Lung microvascular endothelial cell (primary cell): ENCODE measurements around the gene TAT. TPM values are rescaled to one million over a fixed set of nuclear protein-coding genes. Genes with fewer than 3 reads are reported as not detected.
"Not testable (repeated sequence)": the region's sequence is repeated elsewhere in the genome, so short reads cannot be mapped to it uniquely, and the experiment has no call there.

Source experiments
- DNase-seq, 2 donors: peaks; one replicate each; pipeline versions ENCODE4 v3.0.0 to v3.0.0-alpha.2; 2010; ENCODE audit warnings: low read depth in 2 of 2
- total RNA-seq: library from RNA; depleted of rRNA; stranded (reverse); fragments of >200 nt; gene quantifications from 2 replicates; pipeline ENCODE4 v1.2.1, GENCODE V29; 2014

The TAT gene
- total RNA-seq, 1 donor from 2014 or later = not detected

- DNase-seq = no peak
Measured at GRCh38 chr16:71584543-71585317, 7.8 kb upstream of the TAT start.

- DNase-seq = not testable (repeated sequence)
Measured at GRCh38 chr16:71582553-71582848, 5.6 kb upstream of the TAT start.

GRCh38 chr16:71574702-71575101, 2.2 kb downstream of the TAT start:
- no peak for DNase-seq

- no peak for DNase-seq
Measured at GRCh38 chr16:71573387-71574094, 3.4 kb downstream of the TAT start.

GRCh38 chr16:71572497-71573116, 4.3 kb downstream of the TAT start:
- DNase-seq = no peak

- DNase-seq = no peak
Measured at GRCh38 chr16:71570144-71570543, 6.7 kb downstream of the TAT start.

GRCh38 chr16:71569621-71570020, 7.3 kb downstream of the TAT start:
- no peak for DNase-seq

- no peak for DNase-seq
Measured at GRCh38 chr16:71568551-71568950, 8.3 kb downstream of the TAT start.

- DNase-seq = no peak
Measured at GRCh38 chr16:71567931-71568330, 9.0 kb downstream of the TAT start.

- DNase-seq = no peak
Measured at GRCh38 chr16:71565812-71566700, 10.8 kb downstream of the TAT start.

GRCh38 chr16:71564335-71564967, 12.4 kb downstream of the TAT start:
- peak in 1 of 2 donors; percentile 91 for DNase-seq

GRCh38 chr16:71562552-71562951, 14.3 kb downstream of the TAT start:
- DNase-seq = no peak

GRCh38 chr16:71561886-71562285, 15.0 kb downstream of the TAT start:
- not testable (repeated sequence) for DNase-seq

GRCh38 chr16:71559855-71560254, 17.0 kb downstream of the TAT start:
- DNase-seq = no peak

- DNase-seq = no peak
Measured at GRCh38 chr16:71557954-71558582, 18.8 kb downstream of the TAT start.

GRCh38 chr16:71557299-71557698, 19.6 kb downstream of the TAT start:
- no peak for DNase-seq

- DNase-seq = no peak
Measured at GRCh38 chr16:71555230-71555891, 21.5 kb downstream of the TAT start.

- no peak for DNase-seq
Measured at GRCh38 chr16:71552698-71553503, 24.0 kb downstream of the TAT start.

- no peak for DNase-seq
Measured at GRCh38 chr16:71547168-71547567, 29.7 kb downstream of the TAT start.
